Thoracic aorta (tissue), 2 donors: ENCODE results near the gene HEATR1. TPM values are rescaled to one million over a fixed set of nuclear protein-coding genes. Genes with fewer than 3 reads are reported as not detected.

Experiments
- ATAC-seq: fragments of 150-250 bp; one replicate; pipeline ENCODE4 v1.8.0; 2017; ENCODE audit warnings: low read depth; ENCODE audit not compliant: insufficient number of reproducible peaks, low FRiP score
- DNase-seq: peaks from one replicate; pipeline ENCODE4 v3.0.0-alpha.2; 2020; ENCODE audit warnings: low spot score
- H3K27ac ChIP-seq, 2 donors: fragments of 200-600 bp; sonication (generic); 1 replicate in 1 of 2; 2 replicates in 1 of 2; pipeline ENCODE4 v1.5.1; 2016; ENCODE audit warnings: mild to moderate bottlenecking in 2 of 2, moderate library complexity in 2 of 2
- H3K27me3 ChIP-seq: fragments of 200-600 bp; sonication (generic); replicated peaks from 2 replicates; pipeline ENCODE4 v1.6.0; 2016; ENCODE audit warnings: mild to moderate bottlenecking; ENCODE audit not compliant: insufficient read depth
- H3K36me3 ChIP-seq: fragments of 200-600 bp; sonication (generic); one replicate; pipeline ENCODE4 v1.5.1; 2016
- H3K4me1 ChIP-seq, 2 donors: fragments of 200-600 bp; sonication (generic); 1 replicate in 1 of 2; 2 replicates in 1 of 2; pipeline versions ENCODE4 v1.5.1 to v1.6.0; 2016; ENCODE audit warnings: low read depth in 2 of 2, mild to moderate bottlenecking in 1 of 2; ENCODE audit not compliant: control insufficient read depth in 1 of 2
- H3K4me3 ChIP-seq: fragments of 200-600 bp; sonication (generic); 2 replicates; pipeline ENCODE4 v1.5.1; 2016; ENCODE audit warnings: mild to moderate bottlenecking
- H3K9me3 ChIP-seq: fragments of 200-600 bp; sonication (generic); 2 replicates; pipeline ENCODE4 v1.5.1; 2016
- total RNA-seq, 2 donors: library from RNA; depleted of rRNA; stranded (reverse); fragments of >200 nt; gene quantifications; one replicate each; pipeline versions ENCODE4 v1.1.0 to v1.2.3, GENCODE V29; 2016
- TF ChIP-seq, protein P1 (sequence below): fragments of 200-600 bp; sonication (generic); IDR thresholded peaks from one replicate; pipeline ENCODE4 v1.5.1; 2019; ENCODE audit warnings: antibody characterized with exemption

HEATR1 gene
- total RNA-seq, 2 donors from 2014 or later: 15.6 to 43.5 TPM

DNA sequence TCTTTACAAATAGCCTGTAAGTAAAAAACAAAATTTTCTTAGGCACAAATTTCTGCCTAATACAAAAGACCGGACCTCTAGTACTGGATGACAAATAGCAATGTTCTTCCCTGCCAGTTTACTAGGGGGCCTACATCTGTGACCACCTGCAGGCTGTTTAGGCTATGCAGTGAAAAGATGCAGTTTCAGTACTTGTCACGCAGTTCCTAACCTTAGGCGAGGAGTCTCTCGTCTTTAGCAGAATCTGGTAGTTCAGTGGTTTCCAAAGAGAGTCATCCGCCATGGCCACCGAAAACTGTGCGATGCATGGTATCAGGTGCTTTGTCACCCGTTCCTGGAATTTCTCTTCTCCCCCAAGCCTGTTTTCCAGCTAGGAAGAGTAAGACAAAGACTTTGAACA lies 50.9 kb downstream of the HEATR1 start:
- Histone ChIP-seq H3K27me3 (no peaks in the 10 kb centered on the region), H3K9me3 (no peaks in the 10 kb centered on the region), H3K4me1 (no peaks in the 10 kb centered on the region), H3K4me3 (no peak overlapping the region), H3K36me3 (peaks cover 62% of the 10 kb centered on the region), H3K27ac (no peak overlapping the region)
- DNase-seq (no peak), ATAC-seq (no peak)
- TF ChIP-seq, protein P1, sequence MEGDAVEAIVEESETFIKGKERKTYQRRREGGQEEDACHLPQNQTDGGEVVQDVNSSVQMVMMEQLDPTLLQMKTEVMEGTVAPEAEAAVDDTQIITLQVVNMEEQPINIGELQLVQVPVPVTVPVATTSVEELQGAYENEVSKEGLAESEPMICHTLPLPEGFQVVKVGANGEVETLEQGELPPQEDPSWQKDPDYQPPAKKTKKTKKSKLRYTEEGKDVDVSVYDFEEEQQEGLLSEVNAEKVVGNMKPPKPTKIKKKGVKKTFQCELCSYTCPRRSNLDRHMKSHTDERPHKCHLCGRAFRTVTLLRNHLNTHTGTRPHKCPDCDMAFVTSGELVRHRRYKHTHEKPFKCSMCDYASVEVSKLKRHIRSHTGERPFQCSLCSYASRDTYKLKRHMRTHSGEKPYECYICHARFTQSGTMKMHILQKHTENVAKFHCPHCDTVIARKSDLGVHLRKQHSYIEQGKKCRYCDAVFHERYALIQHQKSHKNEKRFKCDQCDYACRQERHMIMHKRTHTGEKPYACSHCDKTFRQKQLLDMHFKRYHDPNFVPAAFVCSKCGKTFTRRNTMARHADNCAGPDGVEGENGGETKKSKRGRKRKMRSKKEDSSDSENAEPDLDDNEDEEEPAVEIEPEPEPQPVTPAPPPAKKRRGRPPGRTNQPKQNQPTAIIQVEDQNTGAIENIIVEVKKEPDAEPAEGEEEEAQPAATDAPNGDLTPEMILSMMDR: no peak

DNA sequence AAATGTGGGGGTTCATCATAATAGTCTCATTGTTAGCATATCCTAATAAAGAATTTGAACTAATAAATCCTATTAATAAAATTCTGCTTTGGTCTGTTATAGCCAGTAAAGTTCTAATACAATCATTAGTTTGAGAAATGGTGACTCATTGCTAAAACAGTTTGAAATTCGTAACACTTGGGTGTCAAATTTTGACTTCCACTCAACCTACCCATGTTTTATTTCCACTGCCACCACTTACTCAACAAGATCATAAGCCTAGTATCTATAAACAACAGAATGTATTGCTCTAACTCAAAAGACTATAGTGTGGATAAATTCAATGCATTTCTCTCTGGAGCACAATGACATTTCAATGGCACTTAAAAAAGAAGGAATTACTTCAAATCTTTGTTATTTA lies 51.4 kb downstream of the HEATR1 start:
- Histone ChIP-seq H3K9me3 (no peaks in the 10 kb centered on the region), H3K36me3 (peaks cover 60% of the 10 kb centered on the region), H3K4me3 (no peak overlapping the region), H3K4me1 (no peaks in the 10 kb centered on the region), H3K27ac (no peak overlapping the region), H3K27me3 (no peaks in the 10 kb centered on the region)
- DNase-seq (no peak), ATAC-seq (no peak)
- TF ChIP-seq, protein P1: no peak

DNA sequence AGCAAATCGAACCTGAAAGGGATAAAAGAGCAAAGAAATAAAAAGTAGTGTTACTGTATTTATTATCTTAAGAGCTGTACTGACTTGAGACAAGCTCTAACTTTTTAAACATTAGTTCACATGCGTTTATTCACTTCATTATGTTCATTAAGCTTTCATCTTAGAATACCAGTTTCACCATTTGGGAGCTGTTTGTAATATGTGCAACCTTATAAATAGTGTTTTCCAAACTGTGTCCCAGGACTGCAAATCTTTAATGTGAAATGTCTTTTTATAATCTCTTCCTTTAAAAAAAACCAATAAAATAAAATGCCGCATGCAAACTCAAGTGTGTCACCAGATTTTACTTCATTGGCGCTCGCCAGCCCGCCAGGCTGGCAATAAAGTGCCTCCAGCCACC lies 52.2 kb downstream of the HEATR1 start:
- DNase-seq (no peak), ATAC-seq (no peak)
- H3K27me3 ChIP-seq: no peaks in the 10 kb centered on the region
- no peak overlapping the region for H3K27ac ChIP-seq
- H3K36me3 ChIP-seq: peaks cover 55% of the 10 kb centered on the region
- no peaks in the 10 kb centered on the region for H3K4me1 ChIP-seq
- TF ChIP-seq, protein P1: no peak
- no peaks in the 10 kb centered on the region for H3K9me3 ChIP-seq
- H3K4me3 ChIP-seq: no peak overlapping the region

DNA sequence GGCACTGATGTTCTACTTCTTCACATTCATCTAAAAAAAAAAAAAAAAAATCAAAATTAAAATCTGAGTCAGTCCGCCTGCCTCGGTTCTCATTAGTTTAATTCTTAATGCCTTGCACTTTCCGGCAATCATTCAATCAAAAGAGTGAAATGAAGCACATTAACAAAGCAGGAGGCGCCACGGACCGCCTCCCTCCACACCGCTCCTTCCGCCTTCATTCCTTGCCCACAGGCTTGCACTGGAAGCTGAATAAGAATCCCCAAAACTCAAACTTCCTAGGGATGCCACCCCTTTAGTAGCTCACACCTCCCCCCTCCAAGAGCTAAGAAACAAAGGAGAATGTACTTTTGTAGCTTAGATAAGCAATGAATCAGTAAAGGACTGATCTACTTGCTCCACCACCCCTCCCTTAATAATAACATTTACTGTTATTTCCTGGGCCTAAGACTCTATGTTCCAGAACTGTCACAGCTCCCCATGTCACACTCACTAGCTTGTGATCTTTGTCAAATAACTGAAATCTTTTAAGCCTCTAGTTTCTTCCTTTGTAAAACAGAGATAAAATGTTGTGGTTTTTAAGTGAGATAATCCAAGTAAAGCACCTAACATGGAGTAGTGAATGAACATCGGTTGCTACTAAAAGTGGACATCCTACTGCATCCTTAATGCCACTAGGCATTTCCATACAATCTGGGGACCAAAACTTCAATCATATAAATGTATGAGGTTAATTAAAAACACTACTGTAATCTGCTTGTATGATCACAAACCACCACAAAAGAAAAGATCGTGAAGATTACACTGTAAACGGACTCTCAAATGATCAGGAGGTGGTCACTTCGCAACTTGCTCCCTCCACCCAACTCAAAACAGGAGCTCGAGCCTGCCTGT lies 53.1 kb downstream of the HEATR1 start:
- Histone ChIP-seq H3K27ac (no peak overlapping the region), H3K9me3 (no peaks in the 10 kb centered on the region), H3K4me1 (no peaks in the 10 kb centered on the region), H3K36me3 (peaks cover 52% of the 10 kb centered on the region), H3K27me3 (no peaks in the 10 kb centered on the region), H3K4me3 (no peak overlapping the region)
- DNase-seq (no peak), ATAC-seq (no peak)
- TF ChIP-seq, protein P1: no peak

DNA sequence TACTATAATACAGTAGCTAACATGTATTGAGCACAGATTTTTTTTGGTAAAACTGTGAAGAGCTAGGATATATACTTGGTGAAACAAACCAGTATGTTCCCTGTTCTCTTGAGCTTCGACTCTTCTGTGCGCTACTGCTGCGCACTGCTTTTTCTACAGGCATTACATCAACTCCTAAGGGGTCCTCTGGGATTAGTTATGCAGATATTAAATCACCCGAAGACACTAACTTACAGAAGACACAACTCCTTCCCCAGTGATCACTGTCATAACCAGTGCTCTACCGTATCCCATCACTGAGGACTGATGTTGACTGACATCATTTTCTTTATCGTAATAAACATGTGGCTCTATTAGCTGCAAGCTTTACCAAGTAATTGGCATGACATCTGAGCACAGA lies 55.9 kb downstream of the HEATR1 start:
- no peak for ATAC-seq
- Histone ChIP-seq H3K36me3 (peaks cover 64% of the 10 kb centered on the region), H3K9me3 (no peaks in the 10 kb centered on the region), H3K27ac (no peak overlapping the region), H3K4me3 (no peak overlapping the region), H3K27me3 (no peaks in the 10 kb centered on the region), H3K4me1 (no peaks in the 10 kb centered on the region)
- TF ChIP-seq, protein P1: no peak
- no peak for DNase-seq
